ENCODE measurements around the gene STK11. TPM values are rescaled to one million over a fixed set of nuclear protein-coding genes. Genes with fewer than 3 reads are reported as not detected.

Gene STK11
- total and polyA plus RNA-seq, 3 donors from 2014 or later: 194 to 209 (median 197) TPM

GRCh38 chr19:1259206-1259875 lies 53.8 kb downstream of the STK11 start:
- Histone ChIP-seq H3K9me3 (no peaks in the 10 kb centered on the region), H3K36me3 (ENCODE audit: low read depth, missing control alignments) (no peaks in the 10 kb centered on the region), H3K27me3 (no peaks in the 10 kb centered on the region), H3K4me1 (peaks cover 62% of the 10 kb centered on the region), H3K4me3 (no peak overlapping the region), H3K27ac (peak overlapping the region; percentile 88 to 91)
- no peak for DNase-seq
- intact Hi-C loops (cut with DNase I; ENCODE audit: low total_unique reads): no loop called here
- 29 to 45% methylated on average over 6 to 17 of the region's 17 CpGs for WGBS, 2 donors
- TF ChIP-seq POLR2A (IDR thresholded peaks at IDR 0.05) (no peak), CTCF (IDR thresholded peaks at IDR 0.05) (no peak)

- peaks cover 64% of the 10 kb centered on the region for H3K4me1 ChIP-seq
- no peak for DNase-seq
Observed at GRCh38 chr19:1259876-1260748, 54.5 kb downstream of the STK11 start.

GRCh38 chr19:1260749-1261537 lies 55.4 kb downstream of the STK11 start:
- Histone ChIP-seq H3K27me3 (no peaks in the 10 kb centered on the region), H3K4me1 (peaks cover 66% of the 10 kb centered on the region), H3K36me3 (ENCODE audit: low read depth, missing control alignments) (no peaks in the 10 kb centered on the region), H3K4me3 (peak overlapping the region; percentile 60 to 79), H3K27ac (peak overlapping the region; percentile 88 to 91), H3K9me3 (no peaks in the 10 kb centered on the region)
- intact Hi-C loops (cut with DNase I; ENCODE audit: low total_unique reads): no loop called here
- 1 to 7% methylated on average over 10 to 74 of the region's 83 CpGs for WGBS, 2 donors
- peak; percentile 97 for DNase-seq
- no peak for TF ChIP-seq CTCF (IDR thresholded peaks at IDR 0.05)
- TF ChIP-seq POLR2A (IDR thresholded peaks at IDR 0.05): no peak

More at GRCh38 chr19:1259876-1260748, 54.5 kb downstream of the STK11 start:
- WGBS, 2 donors: 28 to 35% methylated on average over 9 to 33 of the region's 33 CpGs
- Histone ChIP-seq H3K27ac (peak overlapping the region; percentile 88 to 91), H3K9me3 (no peaks in the 10 kb centered on the region), H3K36me3 (ENCODE audit: low read depth, missing control alignments) (no peaks in the 10 kb centered on the region), H3K4me3 (peak overlapping the region; percentile 60 to 79), H3K27me3 (no peaks in the 10 kb centered on the region)
- TF ChIP-seq CTCF (IDR thresholded peaks at IDR 0.05): no peak
- intact Hi-C loops (cut with DNase I; ENCODE audit: low total_unique reads): no loop called here

GRCh38 chr19:1261538-1261797 lies 55.9 kb downstream of the STK11 start:
- intact Hi-C loops (cut with DNase I; ENCODE audit: low total_unique reads): no loop called here
- peaks cover 71% of the 10 kb centered on the region for H3K4me1 ChIP-seq
- no peaks in the 10 kb centered on the region for H3K36me3 ChIP-seq (ENCODE audit: low read depth, missing control alignments)
- peak overlapping the region; percentile 60 to 79 for H3K4me3 ChIP-seq
- peak overlapping the region; percentile 80 to 81 for H3K27ac ChIP-seq
- 13 to 19% methylated on average over 14 of the region's 14 CpGs for WGBS, 2 donors
- peak in 1 of 3 experiments; percentile 14 for TF ChIP-seq CTCF (IDR thresholded peaks at IDR 0.05)
- no peak for TF ChIP-seq POLR2A (IDR thresholded peaks at IDR 0.05)
- no peaks in the 10 kb centered on the region for H3K9me3 ChIP-seq
- H3K27me3 ChIP-seq: no peaks in the 10 kb centered on the region
- DNase-seq: no peak

Measured in testis (tissue), 3 donors.